Kidney tubule cell (primary cell): ENCODE measurements around the gene CLDN20.

Source experiments
- DNase-seq: peaks from one replicate; pipeline ENCODE4 v3.0.0-alpha.2; 2018; ENCODE audit warnings: low spot score

Gene CLDN20

GRCh38 chr6:155245193-155245592 is 18.6 kb upstream of the CLDN20 start:
- DNase-seq: no peak

DNA sequence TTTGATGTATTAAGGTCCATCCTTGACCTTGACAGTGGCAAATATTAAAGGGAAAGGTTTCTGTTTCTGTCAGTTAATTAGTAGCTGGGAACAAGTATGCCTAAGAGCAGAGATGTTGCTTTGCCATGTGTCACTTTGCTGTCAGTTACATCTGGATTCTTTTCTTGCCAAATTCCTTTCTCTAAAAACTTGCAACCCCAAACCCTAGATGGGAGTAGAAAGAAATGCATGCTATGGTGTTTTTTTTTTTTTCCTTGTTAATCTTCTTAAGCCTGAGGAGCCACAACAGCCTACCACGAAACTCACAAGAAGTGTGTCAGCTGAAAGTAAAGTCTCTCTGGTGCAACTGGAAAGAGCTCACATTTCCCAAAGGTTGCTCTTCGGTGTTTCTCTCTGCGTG is 18.0 kb upstream of the CLDN20 start:
- no peak for DNase-seq

- DNase-seq: no peak
Measured at GRCh38 chr6:155246825-155247224, 17.0 kb upstream of the CLDN20 start.

GRCh38 chr6:155247618-155248007 is 16.2 kb upstream of the CLDN20 start:
- peak; percentile 62 for DNase-seq

- peak; percentile 47 for DNase-seq
Measured at GRCh38 chr6:155248008-155249001, 15.5 kb upstream of the CLDN20 start.

DNA sequence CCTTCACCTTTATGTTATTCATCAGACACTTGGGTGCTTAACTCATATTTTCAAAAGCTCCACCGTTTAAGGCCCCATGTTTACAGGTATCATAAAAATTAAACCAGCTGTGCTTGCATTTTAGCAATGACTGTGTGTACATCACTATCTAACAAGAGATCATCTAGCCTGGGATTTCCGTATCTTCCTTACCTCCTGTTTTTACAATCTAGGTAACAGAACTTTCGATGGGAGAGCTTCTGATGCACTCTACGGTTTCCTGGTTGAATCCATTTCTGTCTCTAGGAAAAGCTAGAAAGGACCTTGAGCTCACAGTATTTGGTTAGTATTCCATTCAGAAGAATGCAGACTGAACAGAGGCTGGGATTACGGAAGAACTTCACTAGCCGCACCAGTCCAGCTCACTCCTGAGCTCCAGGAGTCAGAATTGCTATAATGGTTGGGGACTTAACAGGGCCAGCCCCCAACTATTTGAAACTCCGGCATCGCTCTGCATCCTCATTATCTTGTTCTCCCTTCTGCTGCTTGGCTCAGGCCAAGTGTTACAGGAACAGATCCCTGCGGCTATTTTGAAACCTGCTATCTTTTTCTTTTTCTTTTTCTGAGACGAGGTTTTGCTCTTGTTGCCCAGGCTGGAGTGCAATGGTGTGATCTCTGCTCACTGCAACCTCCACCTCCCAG is 13.0 kb upstream of the CLDN20 start:
- no peak for DNase-seq

GRCh38 chr6:155252581-155252980 is 11.2 kb upstream of the CLDN20 start:
- DNase-seq: no peak

DNA sequence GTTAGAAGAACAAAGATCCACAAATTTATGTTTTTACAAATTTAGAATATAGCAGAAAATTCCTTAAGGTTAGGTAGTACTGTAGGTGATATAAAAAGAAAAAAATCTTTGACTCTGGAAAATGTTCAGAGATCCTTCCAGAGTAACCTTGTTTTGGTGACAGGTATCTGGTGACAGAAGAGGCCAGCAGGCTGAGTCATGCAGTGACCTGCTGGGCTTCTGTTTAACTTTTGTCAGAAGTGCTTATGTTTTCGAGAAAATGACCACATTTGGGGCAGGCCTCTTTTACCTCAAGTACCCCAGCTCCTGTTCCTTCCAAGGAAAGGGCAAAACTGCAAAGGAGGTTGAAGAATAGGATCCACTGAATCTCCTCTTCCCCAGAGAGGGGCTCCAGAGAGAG is 10.5 kb upstream of the CLDN20 start:
- peak; percentile 24 for DNase-seq

DNA sequence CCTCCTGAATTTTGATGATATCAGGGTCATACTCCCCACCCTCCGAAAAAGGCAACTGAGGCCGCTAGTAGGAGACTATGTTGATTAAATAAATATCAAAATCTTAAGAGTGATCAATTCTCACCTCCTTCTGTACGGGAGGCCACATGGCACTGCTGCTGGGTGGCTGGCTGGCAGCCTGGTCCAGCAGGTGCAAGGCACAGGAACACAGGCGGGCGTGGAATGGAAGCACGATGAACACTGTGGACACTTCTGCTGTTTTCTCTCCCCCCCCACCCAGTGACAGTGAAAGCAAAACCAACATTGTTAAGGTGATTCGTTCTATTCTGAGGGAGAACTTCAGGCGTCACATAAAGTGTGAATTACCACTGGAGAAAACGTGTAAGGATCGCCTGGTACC is 9.7 kb upstream of the CLDN20 start:
- no peak for DNase-seq

- no peak for DNase-seq
Measured at GRCh38 chr6:155256122-155256795, 7.6 kb upstream of the CLDN20 start.

DNA sequence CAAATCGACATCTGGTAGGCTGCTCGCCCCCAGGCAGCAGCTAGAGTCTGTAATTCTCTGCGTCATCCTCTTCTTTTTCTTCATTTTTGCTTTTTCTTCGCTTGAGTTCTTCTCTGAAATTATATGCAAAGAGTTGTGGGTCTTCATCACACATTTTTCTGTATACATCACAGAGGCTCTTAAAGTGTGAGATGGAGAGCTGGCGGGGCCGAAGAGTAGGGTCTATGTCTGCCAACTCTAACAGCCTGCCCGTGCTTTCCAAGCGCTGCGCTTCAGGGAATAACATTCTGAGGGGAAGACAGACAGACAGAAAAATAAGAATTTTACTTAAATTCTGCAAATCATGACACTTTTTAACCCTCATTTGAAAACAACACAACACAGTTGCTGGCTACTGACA is 6.0 kb upstream of the CLDN20 start:
- no peak for DNase-seq

DNA sequence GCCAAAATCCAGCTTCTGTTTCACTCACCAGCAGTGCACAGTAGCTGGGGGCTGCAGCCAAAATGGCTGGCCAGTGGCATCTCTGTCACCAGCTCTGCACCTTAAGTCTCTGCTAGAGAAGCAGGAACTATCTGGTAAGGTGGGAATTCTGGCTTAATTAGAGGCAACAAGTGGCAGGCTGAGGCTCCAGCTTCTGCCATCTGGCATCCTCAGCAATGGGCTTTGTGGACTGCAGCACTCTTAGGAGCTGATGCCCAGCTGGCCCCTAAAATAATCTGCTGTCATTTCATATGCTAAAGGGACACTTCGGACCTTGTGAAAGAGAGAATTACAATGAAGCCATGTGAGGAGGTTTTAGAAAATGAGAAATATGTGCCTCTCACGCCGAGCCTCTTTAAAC is 4.6 kb upstream of the CLDN20 start:
- no peak for DNase-seq

DNA sequence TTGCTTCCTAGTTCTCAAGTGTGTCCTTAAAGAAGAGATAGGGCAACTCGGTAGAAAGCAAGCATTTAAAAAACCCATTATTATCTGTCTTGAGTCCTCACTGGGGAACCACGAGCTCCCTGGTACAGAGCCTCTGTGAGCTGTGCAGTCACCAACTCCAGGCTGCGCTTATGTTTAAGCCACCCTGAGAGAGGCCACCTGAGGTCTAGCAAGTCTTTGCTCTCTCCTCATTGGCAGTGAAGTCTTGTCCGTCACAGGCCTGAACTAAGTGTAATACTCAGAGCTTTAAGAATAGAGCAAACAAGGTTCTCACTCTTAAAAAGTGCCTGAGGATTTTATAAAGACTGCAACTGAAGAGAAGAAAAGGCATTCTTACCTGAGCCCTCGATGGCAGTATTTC is 3.9 kb upstream of the CLDN20 start:
- no peak for DNase-seq

DNA sequence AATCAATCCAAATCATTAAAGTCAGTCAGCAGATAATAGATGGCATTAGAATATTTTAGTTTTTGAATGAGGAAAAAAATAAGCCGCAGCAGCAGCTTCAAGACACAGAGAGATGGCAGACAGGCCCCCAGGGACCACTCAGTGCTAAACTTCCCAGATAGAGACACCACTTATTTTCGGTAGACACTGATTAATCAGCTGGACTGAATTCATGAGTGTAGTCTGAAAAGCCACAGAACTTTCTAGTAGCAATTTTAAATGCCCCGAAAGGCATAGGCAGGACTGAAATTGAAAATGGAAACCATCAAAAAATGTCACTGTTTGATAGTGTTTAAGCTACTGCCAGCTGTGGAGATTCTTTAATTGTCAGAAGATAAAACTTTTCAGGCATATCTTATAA is 3.1 kb upstream of the CLDN20 start:
- DNase-seq: no peak

- DNase-seq: no peak
Measured at GRCh38 chr6:155261111-155261900, 2.5 kb upstream of the CLDN20 start.

- no peak for DNase-seq
Measured at GRCh38 chr6:155262655-155263054, 1.2 kb upstream of the CLDN20 start.

- no peak for DNase-seq
Measured at GRCh38 chr6:155264693-155265320, 994 bp downstream of the CLDN20 start.

DNA sequence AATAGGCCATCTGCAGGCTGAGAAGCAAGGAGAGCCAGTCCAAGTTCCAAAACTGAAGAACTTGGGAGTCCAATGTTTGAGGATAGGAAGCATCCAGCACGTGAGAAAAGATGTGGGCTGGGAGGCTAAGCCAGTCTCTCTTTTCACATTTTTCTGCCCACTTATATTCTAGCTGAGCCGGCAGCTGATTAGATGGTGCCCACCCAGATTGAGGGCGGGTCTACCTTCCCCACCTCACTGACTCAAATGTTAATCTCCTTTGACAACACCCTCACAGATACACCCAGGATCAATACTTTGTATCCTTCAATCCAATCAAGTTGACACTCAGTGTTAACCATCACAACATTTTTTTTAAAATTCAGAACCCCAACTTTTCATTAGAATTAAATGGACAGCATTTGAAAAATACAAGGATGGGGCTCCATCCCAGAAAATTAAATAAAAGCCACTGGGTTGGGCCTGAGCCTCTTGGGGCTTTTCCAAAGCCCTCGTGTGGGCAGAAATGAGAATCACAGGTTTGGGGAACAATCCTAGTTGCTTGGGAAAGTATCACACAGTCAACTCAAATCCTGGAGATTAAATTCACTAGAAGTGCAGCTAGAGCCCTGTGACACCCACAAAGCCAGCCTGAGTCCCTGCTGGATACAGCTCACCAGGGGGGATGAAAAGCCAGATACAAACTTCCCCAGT is 2.2 kb downstream of the CLDN20 start:
- no peak for DNase-seq

GRCh38 chr6:155267411-155267810 is 3.6 kb downstream of the CLDN20 start:
- no peak for DNase-seq

- DNase-seq: peak; percentile 42
Measured at GRCh38 chr6:155268088-155268867, 4.5 kb downstream of the CLDN20 start.
